ENCODE measurements around the gene PGRMC1.

- TF ChIP-seq EZH2 (IDR thresholded peaks at IDR 0.05; ENCODE audit: low read length, unreplicated experiment) (no peak), CTCF (conservative IDR thresholded peaks at IDR 0.05; ENCODE audit: low read depth, low read length) (no peak), EZH2phosphoT487 (IDR thresholded peaks at IDR 0.05; ENCODE audit: borderline replicate concordance, low read length) (no peak)
These were observed 7.4 kb upstream of the PGRMC1 start for GRCh38 chrX:119228512-119229252.

Measured in PC-3 (cell line).